ENCODE measurements around the gene RARB. TPM values are rescaled to one million over a fixed set of nuclear protein-coding genes. Genes with fewer than 3 reads are reported as not detected.

Gene RARB
- total and polyA plus RNA-seq, 2 experiments from 2014 or later = 0.14 to 0.42 TPM

DNA sequence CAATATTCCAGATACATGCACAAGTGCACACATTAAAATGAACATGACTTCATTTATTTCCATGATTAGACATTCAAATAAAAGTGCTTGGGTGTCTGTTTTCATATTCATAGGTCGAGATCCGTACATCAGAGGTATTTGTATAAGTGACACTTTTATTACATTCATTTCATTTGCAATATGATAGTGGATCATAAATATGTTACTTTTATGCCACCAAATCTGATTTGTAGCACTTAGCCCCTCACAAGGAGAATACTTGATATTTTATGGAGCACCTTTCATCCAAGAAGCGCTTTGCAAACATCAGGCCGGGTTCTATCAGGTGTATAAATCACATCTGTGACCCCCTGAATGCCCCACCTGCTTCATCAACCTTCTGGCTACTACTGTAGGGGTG is 136.0 kb downstream of the RARB start:
- H3K4me1 ChIP-seq (ENCODE audit: insufficient read depth) = no peaks in the 10 kb centered on the region
- H3K4me1 Mint-ChIP-seq = no peaks in the 10 kb centered on the region
- no peak overlapping the region for H2AFZ ChIP-seq
- H3K4me2 ChIP-seq = no peak overlapping the region
- no peaks in the 10 kb centered on the region for H3K79me2 ChIP-seq (replicated peaks; ENCODE audit: insufficient read depth)
- no peaks in the 10 kb centered on the region for H3F3A ChIP-seq (replicated peaks; ENCODE audit: low read depth)
- no peak overlapping the region for H3K4me3 ChIP-seq
- H3K36me3 ChIP-seq (ENCODE audit: insufficient read depth) = no peaks in the 10 kb centered on the region
- H4K20me1 ChIP-seq (replicated peaks; ENCODE audit: insufficient read depth) = no peaks in the 10 kb centered on the region
- TF ChIP-seq STAT1 (IDR thresholded peaks at IDR 0.05; ENCODE audit: unreplicated experiment) (no peak), ZNF114 (CRISPR knock-in tag; IDR thresholded peaks at IDR 0.05) (no peak), JUNB (IDR thresholded peaks at IDR 0.05; ENCODE audit: unreplicated experiment) (no peak), NANOG (IDR thresholded peaks at IDR 0.05; ENCODE audit: borderline replicate concordance) (no peak), ZNF331 (CRISPR knock-in tag; IDR thresholded peaks at IDR 0.05; ENCODE audit: low read depth) (no peak), CREB1 (CRISPR knock-in tag; IDR thresholded peaks at IDR 0.05; ENCODE audit: low read depth) (no peak), POLR2AphosphoS5 (IDR thresholded peaks at IDR 0.05; ENCODE audit: low read depth) (no peak), EZH2 (IDR thresholded peaks at IDR 0.05; ENCODE audit: low read depth, unreplicated experiment) (no peak), EZH2phosphoT487 (IDR thresholded peaks at IDR 0.05; ENCODE audit: unreplicated experiment) (no peak)
- TF ChIP-seq, protein P1, sequence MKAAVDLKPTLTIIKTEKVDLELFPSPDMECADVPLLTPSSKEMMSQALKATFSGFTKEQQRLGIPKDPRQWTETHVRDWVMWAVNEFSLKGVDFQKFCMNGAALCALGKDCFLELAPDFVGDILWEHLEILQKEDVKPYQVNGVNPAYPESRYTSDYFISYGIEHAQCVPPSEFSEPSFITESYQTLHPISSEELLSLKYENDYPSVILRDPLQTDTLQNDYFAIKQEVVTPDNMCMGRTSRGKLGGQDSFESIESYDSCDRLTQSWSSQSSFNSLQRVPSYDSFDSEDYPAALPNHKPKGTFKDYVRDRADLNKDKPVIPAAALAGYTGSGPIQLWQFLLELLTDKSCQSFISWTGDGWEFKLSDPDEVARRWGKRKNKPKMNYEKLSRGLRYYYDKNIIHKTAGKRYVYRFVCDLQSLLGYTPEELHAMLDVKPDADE (IDR thresholded peaks at IDR 0.05) = no peak
- TF ChIP-seq, protein P2, sequence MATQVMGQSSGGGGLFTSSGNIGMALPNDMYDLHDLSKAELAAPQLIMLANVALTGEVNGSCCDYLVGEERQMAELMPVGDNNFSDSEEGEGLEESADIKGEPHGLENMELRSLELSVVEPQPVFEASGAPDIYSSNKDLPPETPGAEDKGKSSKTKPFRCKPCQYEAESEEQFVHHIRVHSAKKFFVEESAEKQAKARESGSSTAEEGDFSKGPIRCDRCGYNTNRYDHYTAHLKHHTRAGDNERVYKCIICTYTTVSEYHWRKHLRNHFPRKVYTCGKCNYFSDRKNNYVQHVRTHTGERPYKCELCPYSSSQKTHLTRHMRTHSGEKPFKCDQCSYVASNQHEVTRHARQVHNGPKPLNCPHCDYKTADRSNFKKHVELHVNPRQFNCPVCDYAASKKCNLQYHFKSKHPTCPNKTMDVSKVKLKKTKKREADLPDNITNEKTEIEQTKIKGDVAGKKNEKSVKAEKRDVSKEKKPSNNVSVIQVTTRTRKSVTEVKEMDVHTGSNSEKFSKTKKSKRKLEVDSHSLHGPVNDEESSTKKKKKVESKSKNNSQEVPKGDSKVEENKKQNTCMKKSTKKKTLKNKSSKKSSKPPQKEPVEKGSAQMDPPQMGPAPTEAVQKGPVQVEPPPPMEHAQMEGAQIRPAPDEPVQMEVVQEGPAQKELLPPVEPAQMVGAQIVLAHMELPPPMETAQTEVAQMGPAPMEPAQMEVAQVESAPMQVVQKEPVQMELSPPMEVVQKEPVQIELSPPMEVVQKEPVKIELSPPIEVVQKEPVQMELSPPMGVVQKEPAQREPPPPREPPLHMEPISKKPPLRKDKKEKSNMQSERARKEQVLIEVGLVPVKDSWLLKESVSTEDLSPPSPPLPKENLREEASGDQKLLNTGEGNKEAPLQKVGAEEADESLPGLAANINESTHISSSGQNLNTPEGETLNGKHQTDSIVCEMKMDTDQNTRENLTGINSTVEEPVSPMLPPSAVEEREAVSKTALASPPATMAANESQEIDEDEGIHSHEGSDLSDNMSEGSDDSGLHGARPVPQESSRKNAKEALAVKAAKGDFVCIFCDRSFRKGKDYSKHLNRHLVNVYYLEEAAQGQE (IDR thresholded peaks at IDR 0.05; ENCODE audit: unreplicated experiment) = no peak
- TF ChIP-seq, protein P3, sequence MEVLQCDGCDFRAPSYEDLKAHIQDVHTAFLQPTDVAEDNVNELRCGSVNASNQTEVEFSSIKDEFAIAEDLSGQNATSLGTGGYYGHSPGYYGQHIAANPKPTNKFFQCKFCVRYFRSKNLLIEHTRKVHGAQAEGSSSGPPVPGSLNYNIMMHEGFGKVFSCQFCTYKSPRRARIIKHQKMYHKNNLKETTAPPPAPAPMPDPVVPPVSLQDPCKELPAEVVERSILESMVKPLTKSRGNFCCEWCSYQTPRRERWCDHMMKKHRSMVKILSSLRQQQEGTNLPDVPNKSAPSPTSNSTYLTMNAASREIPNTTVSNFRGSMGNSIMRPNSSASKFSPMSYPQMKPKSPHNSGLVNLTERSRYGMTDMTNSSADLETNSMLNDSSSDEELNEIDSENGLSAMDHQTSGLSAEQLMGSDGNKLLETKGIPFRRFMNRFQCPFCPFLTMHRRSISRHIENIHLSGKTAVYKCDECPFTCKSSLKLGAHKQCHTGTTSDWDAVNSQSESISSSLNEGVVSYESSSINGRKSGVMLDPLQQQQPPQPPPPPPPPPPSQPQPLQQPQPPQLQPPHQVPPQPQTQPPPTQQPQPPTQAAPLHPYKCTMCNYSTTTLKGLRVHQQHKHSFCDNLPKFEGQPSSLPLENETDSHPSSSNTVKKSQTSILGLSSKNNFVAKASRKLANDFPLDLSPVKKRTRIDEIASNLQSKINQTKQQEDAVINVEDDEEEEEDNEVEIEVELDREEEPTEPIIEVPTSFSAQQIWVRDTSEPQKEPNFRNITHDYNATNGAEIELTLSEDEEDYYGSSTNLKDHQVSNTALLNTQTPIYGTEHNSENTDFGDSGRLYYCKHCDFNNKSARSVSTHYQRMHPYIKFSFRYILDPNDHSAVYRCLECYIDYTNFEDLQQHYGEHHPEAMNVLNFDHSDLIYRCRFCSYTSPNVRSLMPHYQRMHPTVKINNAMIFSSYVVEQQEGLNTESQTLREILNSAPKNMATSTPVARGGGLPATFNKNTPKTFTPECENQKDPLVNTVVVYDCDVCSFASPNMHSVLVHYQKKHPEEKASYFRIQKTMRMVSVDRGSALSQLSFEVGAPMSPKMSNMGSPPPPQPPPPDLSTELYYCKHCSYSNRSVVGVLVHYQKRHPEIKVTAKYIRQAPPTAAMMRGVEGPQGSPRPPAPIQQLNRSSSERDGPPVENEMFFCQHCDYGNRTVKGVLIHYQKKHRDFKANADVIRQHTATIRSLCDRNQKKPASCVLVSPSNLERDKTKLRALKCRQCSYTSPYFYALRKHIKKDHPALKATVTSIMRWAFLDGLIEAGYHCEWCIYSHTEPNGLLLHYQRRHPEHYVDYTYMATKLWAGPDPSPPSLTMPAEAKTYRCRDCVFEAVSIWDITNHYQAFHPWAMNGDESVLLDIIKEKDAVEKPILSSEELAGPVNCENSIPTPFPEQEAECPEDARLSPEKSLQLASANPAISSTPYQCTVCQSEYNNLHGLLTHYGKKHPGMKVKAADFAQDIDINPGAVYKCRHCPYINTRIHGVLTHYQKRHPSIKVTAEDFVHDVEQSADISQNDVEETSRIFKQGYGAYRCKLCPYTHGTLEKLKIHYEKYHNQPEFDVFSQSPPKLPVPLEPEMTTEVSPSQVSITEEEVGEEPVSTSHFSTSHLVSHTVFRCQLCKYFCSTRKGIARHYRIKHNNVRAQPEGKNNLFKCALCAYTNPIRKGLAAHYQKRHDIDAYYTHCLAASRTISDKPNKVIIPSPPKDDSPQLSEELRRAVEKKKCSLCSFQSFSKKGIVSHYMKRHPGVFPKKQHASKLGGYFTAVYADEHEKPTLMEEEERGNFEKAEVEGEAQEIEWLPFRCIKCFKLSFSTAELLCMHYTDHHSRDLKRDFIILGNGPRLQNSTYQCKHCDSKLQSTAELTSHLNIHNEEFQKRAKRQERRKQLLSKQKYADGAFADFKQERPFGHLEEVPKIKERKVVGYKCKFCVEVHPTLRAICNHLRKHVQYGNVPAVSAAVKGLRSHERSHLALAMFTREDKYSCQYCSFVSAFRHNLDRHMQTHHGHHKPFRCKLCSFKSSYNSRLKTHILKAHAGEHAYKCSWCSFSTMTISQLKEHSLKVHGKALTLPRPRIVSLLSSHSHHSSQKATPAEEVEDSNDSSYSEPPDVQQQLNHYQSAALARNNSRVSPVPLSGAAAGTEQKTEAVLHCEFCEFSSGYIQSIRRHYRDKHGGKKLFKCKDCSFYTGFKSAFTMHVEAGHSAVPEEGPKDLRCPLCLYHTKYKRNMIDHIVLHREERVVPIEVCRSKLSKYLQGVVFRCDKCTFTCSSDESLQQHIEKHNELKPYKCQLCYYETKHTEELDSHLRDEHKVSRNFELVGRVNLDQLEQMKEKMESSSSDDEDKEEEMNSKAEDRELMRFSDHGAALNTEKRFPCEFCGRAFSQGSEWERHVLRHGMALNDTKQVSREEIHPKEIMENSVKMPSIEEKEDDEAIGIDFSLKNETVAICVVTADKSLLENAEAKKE (CRISPR knock-in tag; IDR thresholded peaks at IDR 0.05) = no peak
- TF ChIP-seq, protein P4, sequence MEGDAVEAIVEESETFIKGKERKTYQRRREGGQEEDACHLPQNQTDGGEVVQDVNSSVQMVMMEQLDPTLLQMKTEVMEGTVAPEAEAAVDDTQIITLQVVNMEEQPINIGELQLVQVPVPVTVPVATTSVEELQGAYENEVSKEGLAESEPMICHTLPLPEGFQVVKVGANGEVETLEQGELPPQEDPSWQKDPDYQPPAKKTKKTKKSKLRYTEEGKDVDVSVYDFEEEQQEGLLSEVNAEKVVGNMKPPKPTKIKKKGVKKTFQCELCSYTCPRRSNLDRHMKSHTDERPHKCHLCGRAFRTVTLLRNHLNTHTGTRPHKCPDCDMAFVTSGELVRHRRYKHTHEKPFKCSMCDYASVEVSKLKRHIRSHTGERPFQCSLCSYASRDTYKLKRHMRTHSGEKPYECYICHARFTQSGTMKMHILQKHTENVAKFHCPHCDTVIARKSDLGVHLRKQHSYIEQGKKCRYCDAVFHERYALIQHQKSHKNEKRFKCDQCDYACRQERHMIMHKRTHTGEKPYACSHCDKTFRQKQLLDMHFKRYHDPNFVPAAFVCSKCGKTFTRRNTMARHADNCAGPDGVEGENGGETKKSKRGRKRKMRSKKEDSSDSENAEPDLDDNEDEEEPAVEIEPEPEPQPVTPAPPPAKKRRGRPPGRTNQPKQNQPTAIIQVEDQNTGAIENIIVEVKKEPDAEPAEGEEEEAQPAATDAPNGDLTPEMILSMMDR (conservative IDR thresholded peaks at IDR 0.05; ENCODE audit: low read depth in 2 of 2) = no peak
- ATAC-seq (no peak), DNase-seq (ENCODE audit: low spot score) (no peak)
- no peak overlapping the region for H3K27ac ChIP-seq (ENCODE audit: low read depth)
- no peak overlapping the region for H3K27ac Mint-ChIP-seq
- no peaks in the 10 kb centered on the region for H3K36me3 Mint-ChIP-seq (ENCODE audit: low read depth)
- no peaks in the 10 kb centered on the region for H3K9me3 Mint-ChIP-seq
- H3K27me3 Mint-ChIP-seq (ENCODE audit: insufficient read depth, low read depth, poor library complexity) = peaks cover 12% of the 10 kb centered on the region
- H3K27me3 ChIP-seq (ENCODE audit: insufficient read depth) = no peaks in the 10 kb centered on the region
- no peak overlapping the region for H3K4me3 Mint-ChIP-seq
- H3K9me2 ChIP-seq (ENCODE audit: insufficient read depth) = peaks cover 6% of the 10 kb centered on the region; the same call in 1 of the 2 replicates

Data from GM23338 (cell line).